HepG2 (cell line): Measurements from ENCODE around the gene CRISPLD2. TPM values are rescaled to one million over a fixed set of nuclear protein-coding genes. Genes with fewer than 3 reads are reported as not detected.

Experiments
- ATAC-seq: fragments of 200-7000 bp; cut with Tn5 transposase; 3 replicates; pipeline ENCODE4 v1.9.1; 2020; ENCODE audit warnings: mild to moderate bottlenecking, moderate library complexity
- BruUV-seq: library from RNA; stranded (reverse); fragments of 400-500 nt; replicated peaks from 2 replicates; lab custom pipeline; 2021; lab: Mats Ljungman, UMichigan
- CTCF ChIA-PET: fragments of 300-600 bp; formaldehyde crosslinking; extraction: SDS; loops from one replicate; lab custom pipeline; 2021; ENCODE audit warnings: low total read pairs, inconsistent platforms, low intra/inter-chr PET ratio; lab: Yijun Ruan, JAX
- POLR2A ChIA-PET: fragments of 350-600 bp; sonication (Branson Sonifier 250); formaldehyde crosslinking; loops from one replicate; lab custom pipeline; 2020; ENCODE audit warnings: antibody characterized with exemption, inconsistent platforms; lab: Yijun Ruan, JAX
- DNase-seq: peaks from one replicate; pipeline ENCODE4 v3.0.0-alpha.2; 2015; ENCODE audit warnings: low spot score
- FAIRE-seq: peaks from 3 replicates; lab custom pipeline; 2011; peaks lifted over from hg19 to GRCh38; lab: Jason Lieb, UNC
- H2AFZ ChIP-seq: one replicate; pipeline ENCODE4 v1.6.1; 2011; ENCODE audit warnings: low read length, inconsistent platforms
- H3K27ac ChIP-seq: fragments of 300-600 bp; 3 replicates; pipeline ENCODE4 v1.8.0; 2011; ENCODE audit warnings: mixed run types, mild to moderate bottlenecking, mixed read lengths, low read length, inconsistent platforms; ENCODE audit not compliant: insufficient read depth; ENCODE audit errors: extremely low read length
- H3K27me3 ChIP-seq, 2 experiments: fragments of 200-600 bp in 1 of 2; 2 replicates in 1 of 2; 3 replicates in 1 of 2; pipeline versions ENCODE4 v1.6.0 to v1.8.0; 2011; ENCODE audit warnings: low read length in 2 of 2, mild to moderate bottlenecking in 2 of 2, moderate library complexity in 2 of 2, inconsistent platforms in 1 of 2; ENCODE audit not compliant: insufficient read depth in 2 of 2, control insufficient read depth in 1 of 2
- H3K36me3 ChIP-seq, 2 experiments: fragments of 200-600 bp in 1 of 2; replicated peaks in 1 of 2; 2 replicates in 1 of 2; 3 replicates in 1 of 2; pipeline versions ENCODE4 v1.5.1 to v1.8.0; 2011; ENCODE audit warnings: low read length in 2 of 2, inconsistent platforms in 1 of 2; ENCODE audit not compliant: insufficient read depth in 2 of 2, control insufficient read depth in 1 of 2
- H3K4me1 ChIP-seq: 2 replicates; pipeline ENCODE4 v1.5.1; 2012; ENCODE audit warnings: low read length, inconsistent platforms; ENCODE audit not compliant: insufficient read depth
- H3K4me2 ChIP-seq: 2 replicates; pipeline ENCODE4 v1.6.0; 2011; ENCODE audit warnings: low read depth, low read length, inconsistent platforms
- H3K4me3 ChIP-seq, 3 experiments: fragments of 200-600 bp in 1 of 3; sonication (generic), shearing (Covaris generic) in 1 of 3; replicated peaks in 1 of 3; 2 replicates each; pipeline ENCODE4 v1.5.1; 2011 to 2016; ENCODE audit warnings: low read length in 3 of 3, inconsistent platforms in 2 of 3, low read depth in 2 of 3, mild to moderate bottlenecking in 2 of 3, control low read depth in 1 of 3, mixed read lengths in 1 of 3; ENCODE audit not compliant: insufficient read depth in 1 of 3
- H3K79me2 ChIP-seq: one replicate; pipeline ENCODE4 v1.6.1; 2011; ENCODE audit warnings: low read length, inconsistent platforms; ENCODE audit not compliant: insufficient read depth
- H3K9ac ChIP-seq: 2 replicates; pipeline ENCODE4 v1.6.0; 2011; ENCODE audit warnings: mild to moderate bottlenecking, low read depth, low read length, inconsistent platforms; ENCODE audit not compliant: insufficient read depth
- H3K9me3 ChIP-seq: 2 replicates; pipeline ENCODE4 v1.5.1; 2012; ENCODE audit warnings: mild to moderate bottlenecking, low read length
- H4K20me1 ChIP-seq: 2 replicates; pipeline ENCODE4 v1.6.0; 2011; ENCODE audit warnings: inconsistent platforms, mild to moderate bottlenecking, low read length, moderate library complexity; ENCODE audit not compliant: insufficient read depth
- ATF7-NPFF ChIP-seq: sonication (generic); formaldehyde crosslinking; IDR thresholded peaks from 2 replicates; pipeline ENCODE4 v1.8.1; 2023; ENCODE audit warnings: mild to moderate bottlenecking, low read depth, missing genetic modification reagents, moderate library complexity
- BCL3 ChIP-seq: sonication (generic); formaldehyde crosslinking; IDR thresholded peaks from 2 replicates; pipeline ENCODE4 v1.5.1; 2020; ENCODE audit warnings: mild to moderate bottlenecking, missing genetic modification reagents, moderate library complexity
- FOXK2 ChIP-seq: fragments of 450-650 bp; IDR thresholded peaks from 2 replicates; pipeline ENCODE4 v1.6.1; 2016
- HNRNPK ChIP-seq: fragments of 200-400 bp; formaldehyde crosslinking; IDR thresholded peaks from 2 replicates; pipeline ENCODE4 v1.6.1; 2018; ENCODE audit warnings: low read length, low read depth, moderate library complexity, mild to moderate bottlenecking; ENCODE audit not compliant: poor library complexity, severe bottlenecking
- HNRNPL ChIP-seq: fragments of 200-400 bp; formaldehyde crosslinking; IDR thresholded peaks from 2 replicates; pipeline ENCODE4 v1.6.1; 2017; ENCODE audit warnings: mild to moderate bottlenecking, low read depth, low read length
- HOXA5 ChIP-seq: sonication (generic); formaldehyde crosslinking; IDR thresholded peaks from 2 replicates; pipeline ENCODE4 v1.4.0; 2020; ENCODE audit warnings: missing genetic modification reagents
- HOXA9 ChIP-seq: sonication (generic); formaldehyde crosslinking; IDR thresholded peaks from 2 replicates; pipeline ENCODE4 v1.8.1; 2022; ENCODE audit warnings: missing genetic modification reagents, mild to moderate bottlenecking, moderate library complexity, borderline replicate concordance
- IKZF1 ChIP-seq: fragments of 450-650 bp; IDR thresholded peaks from 2 replicates; pipeline ENCODE4 v1.7.1; 2016
- LBX2 ChIP-seq: sonication (generic); formaldehyde crosslinking; IDR thresholded peaks from 2 replicates; pipeline ENCODE4 v1.5.0; 2020; ENCODE audit warnings: missing genetic modification reagents, mild to moderate bottlenecking, borderline replicate concordance
- MNT ChIP-seq: fragments of 450-650 bp; IDR thresholded peaks from 2 replicates; pipeline ENCODE4 v1.6.1; 2016
- NR0B2 ChIP-seq: sonication (generic); formaldehyde crosslinking; IDR thresholded peaks from 2 replicates; pipeline ENCODE4 v1.4.0; 2020; ENCODE audit warnings: mild to moderate bottlenecking, missing genetic modification reagents
- POGK ChIP-seq: sonication (generic); formaldehyde crosslinking; conservative IDR thresholded peaks from 2 replicates; pipeline ENCODE4 v1.8.0; 2022; ENCODE audit warnings: mild to moderate bottlenecking, moderate library complexity, missing genetic modification reagents
- TBP ChIP-seq: sonication (generic); formaldehyde crosslinking; IDR thresholded peaks from 2 replicates; pipeline ENCODE4 v1.5.0; 2020; ENCODE audit warnings: missing genetic modification reagents
- ZNF275 ChIP-seq: sonication (generic); formaldehyde crosslinking; IDR thresholded peaks from 2 replicates; pipeline ENCODE4 v1.8.0; 2022; ENCODE audit warnings: missing genetic modification reagents, mild to moderate bottlenecking, inconsistent platforms, borderline replicate concordance
- ZNF780A ChIP-seq: sonication (generic); formaldehyde crosslinking; IDR thresholded peaks from 2 replicates; pipeline ENCODE4 v1.8.0; 2022; ENCODE audit warnings: mild to moderate bottlenecking, missing genetic modification reagents, moderate library complexity
- WGBS: methylation state at CpG from one replicate; pipeline ENCODE4 v1.1.6; 2017; ENCODE audit warnings: low lambda C conversion rate; 5-methylcytosine and 5-hydroxymethylcytosine counted together
- in situ Hi-C: cut with HindIII; loops from 2 replicates; pipeline ENCODE4 v1.10.0; 2017; ENCODE audit warnings: low pct_unique_long_range_greater_than_20kb; ENCODE audit not compliant: extremely low pct_ligation_motif_present
- intact Hi-C: fragments of 100-400 bp; cut with micrococcal nuclease; formaldehyde crosslinking; loops from one replicate; pipeline ENCODE4 v1.10.0; 2022; ENCODE audit not compliant: unreplicated experiment
- polyA plus RNA-seq, 8 experiments: library from polyadenylated mRNA; depleted of rRNA in 3 of 8; stranded (reverse) in 7 of 8; unstranded in 1 of 8; fragments of >200 nt; fragmentation: Illumina TruSeq in 4 of 8; extraction: Trizol in 4 of 8; gene quantifications; 2 replicates each; pipeline versions ENCODE4 v1.2.1 to v1.2.3, GENCODE V29; 2011 to 2016; ENCODE audit warnings: low read depth in 4 of 8, missing spikeins in 1 of 8, mixed read lengths in 1 of 8; ENCODE audit not compliant: insufficient read depth in 1 of 8
- total RNA-seq, 5 experiments: library from RNA; depleted of rRNA; stranded (reverse); fragments of >200 nt; fragmentation: Illumina TruSeq; extraction: Trizol; gene quantifications; 2 replicates each; pipeline ENCODE4 v1.2.3, GENCODE V29; 2016; ENCODE audit warnings: low read depth in 1 of 5

CRISPLD2 gene
- total and polyA plus RNA-seq, 2 of the 13 experiments (the other 11 are each of a cell fraction or from before 2014, with no cell fraction given), result 0.04 to 0.31 TPM

- BruUV-seq, result no TSS peak
- no peaks in the 10 kb centered on the region for H3K36me3 ChIP-seq
- H3K4me2 ChIP-seq, result no peak overlapping the region
- no peak overlapping the region for H3K9ac ChIP-seq
- H3K4me1 ChIP-seq, result peaks cover 26% of the 10 kb centered on the region
- ATAC-seq (no peak), DNase-seq (no peak), FAIRE-seq (no peak)
- H3K4me3 ChIP-seq, result no peak overlapping the region
- POLR2A ChIA-PET, result no interaction called here
- in situ Hi-C loops, result no loop called here
- H4K20me1 ChIP-seq, result no peaks in the 10 kb centered on the region
- CTCF ChIA-PET, result no interaction called here
- no peaks in the 10 kb centered on the region for H3K79me2 ChIP-seq
- WGBS, result 54% methylated on average over 8 of the region's 8 CpGs
- H3K27ac ChIP-seq, result no peak overlapping the region
- no peak for TF ChIP-seq HOXA5 (CRISPR knock-in tag)
- no peak for TF ChIP-seq BCL3
- TF ChIP-seq HNRNPK, result peak; percentile 20
- TF ChIP-seq HOXA9 (CRISPR knock-in tag), result peak; percentile 65; the same call in 1 of the 2 replicates
- TF ChIP-seq ATF7-NPFF (CRISPR knock-in tag), result no peak
- TF ChIP-seq MNT, result 0 out of 2 replicates have a peak, but pooled peaks have one; percentile 1
- 0 out of 2 replicates have a peak, but pooled peaks have one; percentile 4 for TF ChIP-seq FOXK2
- TF ChIP-seq LBX2 (CRISPR knock-in tag), result no peak
- TF ChIP-seq NR0B2, result 0 out of 2 replicates have a peak, but pooled peaks have one; percentile 22
- 0 out of 2 replicates have a peak, but pooled peaks have one; percentile 12 for TF ChIP-seq IKZF1
- no peak for TF ChIP-seq TBP
- TF ChIP-seq ZNF780A, result 0 out of 2 replicates have a peak, but pooled peaks have one; percentile 43
- 0 out of 2 replicates have a peak, but pooled peaks have one; percentile 48 for TF ChIP-seq ZNF275 (CRISPR knock-in tag)
- TF ChIP-seq HNRNPL, result peak; percentile 98
- TF ChIP-seq POGK (CRISPR knock-in tag), result no peak
- peaks cover 9 to 53% of the 10 kb centered on the region in 2 experiments; a peak in 4 of 5 replicates for H3K27me3 ChIP-seq
- H2AFZ ChIP-seq, result no peak overlapping the region
- intact Hi-C loops, result no loop called here
- no peaks in the 10 kb centered on the region for H3K9me3 ChIP-seq
Measured at GRCh38 chr16:84930298-84931106, 110.7 kb downstream of the CRISPLD2 start.
